Measurements from ENCODE around the gene SF3B3.

GRCh38 chr16:70572926-70573270, 49.3 kb downstream of the SF3B3 start:
- TF ChIP-seq POLR2AphosphoS5 (IDR thresholded peaks at IDR 0.05; ENCODE audit: borderline replicate concordance, low read depth, low read length), result no peak
- no peak for TF ChIP-seq EZH2 (IDR thresholded peaks at IDR 0.05)
- no peak for TF ChIP-seq FOXP2 (optimal IDR thresholded peaks at IDR 0.05; ENCODE audit: control extremely low read depth, extremely low read length, insufficient read depth)
